GM18867 (cell line): Measurements from ENCODE around the gene EPB41.

Source experiments
- ATAC-seq: cut with Tn5 transposase; IDR thresholded peaks from one replicate; pipeline ENCODE4 v1.9.1; 2021; ENCODE audit warnings: mild to moderate bottlenecking, moderate library complexity; ENCODE audit not compliant: unreplicated experiment

EPB41 gene

DNA sequence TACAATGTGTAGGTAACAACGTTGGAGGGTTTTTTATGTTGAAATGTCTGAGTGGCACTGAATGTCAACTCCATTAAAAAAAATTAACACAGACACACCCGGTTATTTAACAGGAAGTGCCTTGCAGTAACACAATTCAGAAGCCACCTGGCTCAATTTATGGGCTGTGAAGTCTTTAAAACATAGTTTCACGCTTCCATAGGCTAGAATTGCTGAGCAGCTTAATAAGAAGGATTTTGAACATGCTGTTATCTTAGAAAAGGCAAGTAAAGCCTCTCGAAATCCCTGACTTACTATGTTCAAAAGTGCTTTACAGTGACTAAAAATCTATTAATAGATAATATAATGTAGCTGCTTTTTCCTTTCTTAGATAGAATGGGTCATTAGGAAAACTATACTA is 247.7 kb downstream of the EPB41 start:
- no peak for ATAC-seq

DNA sequence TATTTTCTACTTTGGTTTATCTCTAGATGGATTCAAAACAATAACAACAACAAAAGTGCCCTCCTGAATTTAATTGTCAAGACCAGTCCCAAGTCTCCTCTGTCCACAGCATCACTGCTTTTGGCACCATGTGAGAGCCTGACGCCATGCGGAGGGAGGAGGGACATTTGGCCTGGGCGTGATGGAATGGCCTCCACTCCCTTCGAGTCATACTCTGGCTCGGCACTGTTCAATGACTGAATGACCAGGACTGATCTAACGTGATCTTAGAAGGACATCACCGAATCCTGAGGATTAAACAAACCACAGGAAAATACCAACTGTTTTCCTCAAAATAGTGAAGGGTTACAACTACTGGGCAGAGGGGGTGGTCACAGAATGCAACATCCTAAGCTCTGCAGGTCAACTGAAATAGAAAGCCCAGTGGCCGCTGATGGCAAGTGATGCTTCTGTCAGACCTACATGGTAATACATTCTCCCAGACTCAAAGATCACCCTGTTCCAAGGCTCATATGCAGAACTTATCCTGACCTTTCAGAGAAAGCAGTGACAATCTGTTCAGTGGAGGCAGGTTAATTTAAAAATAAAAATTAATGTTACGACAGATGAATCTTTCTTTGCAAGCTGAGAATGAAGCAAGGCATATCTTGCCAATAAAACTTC is 248.2 kb downstream of the EPB41 start:
- ATAC-seq = no peak

DNA sequence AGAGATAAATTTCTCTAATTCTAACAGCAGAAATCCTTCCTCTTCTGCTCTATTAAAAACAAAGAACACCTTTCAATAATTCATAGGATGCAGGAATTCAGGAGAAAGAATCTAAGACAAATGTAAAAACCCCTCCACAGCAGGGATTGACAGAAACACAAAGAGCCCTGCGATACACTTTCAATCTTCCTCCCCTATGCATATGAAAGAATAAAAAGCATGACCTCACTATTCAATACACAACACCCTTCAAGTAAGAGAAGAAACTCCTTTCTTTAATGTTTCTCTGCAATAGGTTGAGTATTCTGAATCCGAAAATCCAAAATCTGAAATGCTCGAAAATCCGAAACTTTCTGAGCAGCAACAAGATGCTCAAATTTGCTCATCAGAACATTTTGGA is 250.2 kb downstream of the EPB41 start:
- ATAC-seq = no peak

DNA sequence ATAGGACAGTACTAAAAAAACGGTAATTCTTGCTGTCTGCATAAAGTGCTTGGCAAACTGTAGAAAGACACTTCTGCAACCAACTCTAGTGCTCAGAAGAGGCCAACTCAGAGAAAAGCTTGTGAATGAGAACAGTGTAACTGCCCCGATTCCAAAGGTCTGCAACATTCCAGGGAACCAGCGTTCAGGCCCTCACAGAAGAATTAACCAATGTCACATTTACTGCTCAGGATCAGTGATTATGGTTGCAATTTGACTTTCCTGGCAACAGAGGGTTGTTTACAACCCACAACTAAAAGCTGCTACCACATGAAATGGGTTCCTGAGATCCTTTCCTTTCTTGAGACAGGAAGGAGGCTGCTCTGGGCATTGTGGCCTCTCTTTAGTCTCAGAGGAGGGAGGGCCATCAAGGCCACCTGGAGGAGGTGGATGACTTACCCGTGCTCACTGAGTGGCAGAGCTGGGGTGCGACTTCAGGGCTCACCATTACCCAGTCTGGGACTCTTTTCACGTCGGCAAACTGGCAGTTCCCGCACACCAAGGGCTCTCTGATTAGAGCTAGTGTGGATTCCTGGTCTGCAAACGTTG is 252.0 kb downstream of the EPB41 start:
- no peak for ATAC-seq

DNA sequence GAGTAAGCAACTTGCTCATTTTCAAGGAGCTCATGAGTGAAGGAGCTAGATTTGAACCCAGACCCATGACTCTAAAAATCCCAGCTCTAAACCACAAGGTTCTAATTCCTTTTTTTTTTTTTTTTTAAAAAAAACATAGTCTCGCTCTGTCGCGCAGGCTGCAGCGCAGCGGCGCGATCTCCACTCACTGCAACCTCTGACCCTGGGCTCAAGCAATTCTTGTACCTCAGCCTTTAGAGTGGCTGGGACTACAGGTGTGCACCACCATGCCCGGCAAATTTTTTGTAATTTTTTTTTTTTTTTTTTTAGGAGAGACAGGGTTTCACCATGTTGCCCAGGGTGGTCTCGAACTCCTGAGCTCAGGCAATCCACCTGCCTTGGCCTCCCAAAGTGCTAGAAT is 253.5 kb downstream of the EPB41 start:
- ATAC-seq = no peak
